ENCODE data around the gene ASTN2.

DNA sequence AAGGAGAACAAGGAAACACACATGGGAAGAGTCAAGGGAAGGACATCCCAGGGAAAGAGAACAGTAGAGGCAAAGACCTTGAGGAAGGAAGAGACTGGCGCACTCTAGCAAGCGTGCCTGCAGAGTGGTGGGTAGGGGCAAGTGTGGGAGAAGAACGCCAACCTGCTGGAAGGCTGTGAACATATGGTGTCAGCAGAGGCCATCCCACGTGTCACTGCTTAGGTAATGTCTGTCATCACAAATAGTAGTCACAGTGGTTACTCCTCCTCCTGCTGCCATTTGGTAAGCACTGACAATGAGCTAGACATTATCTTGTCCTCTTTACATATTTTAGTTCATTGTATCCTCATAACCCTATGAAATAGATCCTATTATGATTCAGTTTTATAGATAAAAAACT, 934.2 kb downstream of the ASTN2 start:
- TF ChIP-seq EZH2 (IDR thresholded peaks at IDR 0.05; ENCODE audit: insufficient read depth, poor library complexity, severe bottlenecking) = no peak
- TF ChIP-seq EZH2phosphoT487 (IDR thresholded peaks at IDR 0.05; ENCODE audit: insufficient read depth, low read depth) = no peak

All from GM23248 (cell line).